OCI-LY3 (cell line): ENCODE results near the gene PKN2.

Experiments used
- EZH2phosphoT487 ChIP-seq: fragments of 200-600 bp; shearing (Covaris generic); IDR thresholded peaks from 2 replicates; pipeline ENCODE4 v1.6.1; 2018; ENCODE audit warnings: antibody characterized with exemption, mixed run types, low read depth
- TF ChIP-seq, protein P1 (sequence below): fragments of 200-600, 300-600 bp; sonication (generic); IDR thresholded peaks from 2 replicates; pipeline ENCODE4 v1.5.1; 2014; ENCODE audit warnings: antibody characterized with exemption, low read length, low read depth

DNA sequence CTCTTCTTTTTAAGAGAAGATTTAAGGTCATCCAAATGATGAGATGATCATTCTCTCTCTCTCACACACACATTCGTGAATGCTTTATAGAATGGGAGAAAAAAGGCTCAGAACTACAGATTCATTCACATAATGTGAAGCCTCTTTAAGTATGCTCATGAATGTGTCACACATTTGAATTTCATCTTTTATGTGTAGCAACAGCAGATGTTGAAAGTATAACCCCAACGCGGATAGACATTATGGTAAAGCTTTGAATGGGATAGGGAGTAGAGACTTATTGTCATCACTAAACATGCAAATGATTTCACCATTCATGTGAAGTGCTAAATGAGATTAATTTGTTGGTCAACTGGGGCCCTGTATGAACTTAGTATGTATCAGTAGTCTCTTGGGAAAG is 15.7 kb upstream of the PKN2 start:
- TF ChIP-seq, protein P1, sequence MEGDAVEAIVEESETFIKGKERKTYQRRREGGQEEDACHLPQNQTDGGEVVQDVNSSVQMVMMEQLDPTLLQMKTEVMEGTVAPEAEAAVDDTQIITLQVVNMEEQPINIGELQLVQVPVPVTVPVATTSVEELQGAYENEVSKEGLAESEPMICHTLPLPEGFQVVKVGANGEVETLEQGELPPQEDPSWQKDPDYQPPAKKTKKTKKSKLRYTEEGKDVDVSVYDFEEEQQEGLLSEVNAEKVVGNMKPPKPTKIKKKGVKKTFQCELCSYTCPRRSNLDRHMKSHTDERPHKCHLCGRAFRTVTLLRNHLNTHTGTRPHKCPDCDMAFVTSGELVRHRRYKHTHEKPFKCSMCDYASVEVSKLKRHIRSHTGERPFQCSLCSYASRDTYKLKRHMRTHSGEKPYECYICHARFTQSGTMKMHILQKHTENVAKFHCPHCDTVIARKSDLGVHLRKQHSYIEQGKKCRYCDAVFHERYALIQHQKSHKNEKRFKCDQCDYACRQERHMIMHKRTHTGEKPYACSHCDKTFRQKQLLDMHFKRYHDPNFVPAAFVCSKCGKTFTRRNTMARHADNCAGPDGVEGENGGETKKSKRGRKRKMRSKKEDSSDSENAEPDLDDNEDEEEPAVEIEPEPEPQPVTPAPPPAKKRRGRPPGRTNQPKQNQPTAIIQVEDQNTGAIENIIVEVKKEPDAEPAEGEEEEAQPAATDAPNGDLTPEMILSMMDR: no peak
- no peak for TF ChIP-seq EZH2phosphoT487
